Hypothalamus (tissue), 51 donors: ENCODE results near the gene RER1.

ENCODE experiments used
- DNase-seq, 51 donors: peaks; one replicate each; lab custom pipeline; 2025; lab: John Stamatoyannopoulos, UW

The RER1 gene

GRCh38 chr1:2417083-2417832 is 25.6 kb downstream of the RER1 start:
- DNase-seq: no peak

GRCh38 chr1:2417833-2418225 is 26.2 kb downstream of the RER1 start:
- no peak for DNase-seq

GRCh38 chr1:2418791-2419320 is 27.2 kb downstream of the RER1 start:
- DNase-seq: no peak

GRCh38 chr1:2419416-2419815 is 27.8 kb downstream of the RER1 start:
- DNase-seq: no peak

- no peak for DNase-seq
Measured at GRCh38 chr1:2422523-2422922, 30.9 kb downstream of the RER1 start.

- DNase-seq: peak in 16 of 51 donors; percentile 21 to 65 (median 37)
Measured at GRCh38 chr1:2425892-2426291, 34.3 kb downstream of the RER1 start.

GRCh38 chr1:2426540-2426939 is 34.9 kb downstream of the RER1 start:
- DNase-seq: no peak

GRCh38 chr1:2427051-2427450 is 35.4 kb downstream of the RER1 start:
- DNase-seq: no peak

GRCh38 chr1:2427976-2428375 is 36.3 kb downstream of the RER1 start:
- no peak for DNase-seq

- no peak for DNase-seq
Measured at GRCh38 chr1:2428490-2428889, 36.8 kb downstream of the RER1 start.

- no peak for DNase-seq
Measured at GRCh38 chr1:2429780-2430591, 38.3 kb downstream of the RER1 start.

GRCh38 chr1:2430592-2430973 is 38.9 kb downstream of the RER1 start:
- no peak for DNase-seq

GRCh38 chr1:2431103-2431502 is 39.5 kb downstream of the RER1 start:
- DNase-seq: no peak

- DNase-seq: no peak
Measured at GRCh38 chr1:2431518-2431917, 39.9 kb downstream of the RER1 start.

GRCh38 chr1:2432441-2432844 is 40.8 kb downstream of the RER1 start:
- peak in 8 of 51 donors; percentile 21 to 41 (median 26) for DNase-seq

- no peak for DNase-seq
Measured at GRCh38 chr1:2433196-2433595, 41.6 kb downstream of the RER1 start.

GRCh38 chr1:2433936-2434655 is 42.5 kb downstream of the RER1 start:
- no peak for DNase-seq

GRCh38 chr1:2435091-2435490 is 43.5 kb downstream of the RER1 start:
- no peak for DNase-seq

GRCh38 chr1:2435746-2436355 is 44.2 kb downstream of the RER1 start:
- DNase-seq: no peak

GRCh38 chr1:2436876-2437275 is 45.2 kb downstream of the RER1 start:
- DNase-seq: no peak

- DNase-seq: no peak
Measured at GRCh38 chr1:2437617-2438016, 46.0 kb downstream of the RER1 start.
